Endothelial cell of umbilical vein (primary cell): ENCODE results near the gene IQCC. TPM values are rescaled to one million over a fixed set of nuclear protein-coding genes. Genes with fewer than 3 reads are reported as not detected.
A peak's percentile ranks its signal among the peaks of the same experiment; 100 is the strongest.

ENCODE experiments used
- BruUV-seq: library from RNA; stranded (reverse); fragments of 400-500 nt; replicated peaks from 2 replicates; lab custom pipeline; 2021; lab: Mats Ljungman, UMichigan
- CTCF ChIA-PET: fragments of 300-600, 350-600 bp; sonication (Branson Sonifier 250); formaldehyde crosslinking; loops from one replicate; lab custom pipeline; 2021; ENCODE audit warnings: antibody characterized with exemption, inconsistent platforms; lab: Charles Lee
- POLR2A ChIA-PET: fragments of 300-600, 350-600 bp; sonication (Branson Sonifier 250); formaldehyde crosslinking; loops from one replicate; lab custom pipeline; 2021; ENCODE audit warnings: antibody characterized with exemption, inconsistent platforms; lab: Charles Lee
- DNase-seq: peaks from one replicate; pipeline ENCODE4 v3.0.0-alpha.2; 2011; ENCODE audit warnings: low read depth, low spot score
- FAIRE-seq: peaks from 2 replicates; lab custom pipeline; 2011; peaks lifted over from hg19 to GRCh38; lab: Jason Lieb, UNC
- H2AFZ ChIP-seq: 2 replicates; pipeline ENCODE4 v1.6.0; 2012; ENCODE audit warnings: low read depth, low read length, control low read depth, inconsistent platforms
- H3K27ac ChIP-seq: 2 replicates; pipeline ENCODE4 v1.5.1; 2011; ENCODE audit warnings: low read depth, mild to moderate bottlenecking, control low read depth, low read length, moderate library complexity; ENCODE audit not compliant: insufficient read depth
- H3K27me3 ChIP-seq, 2 experiments: 2 replicates each; pipeline versions ENCODE4 v1.6.0 to v1.6.1; 2011; ENCODE audit warnings: low read length in 2 of 2, mixed read lengths in 1 of 2; ENCODE audit not compliant: control insufficient read depth in 2 of 2, insufficient read depth in 2 of 2
- H3K36me3 ChIP-seq, 2 experiments: 2 replicates in 1 of 2; 3 replicates in 1 of 2; pipeline ENCODE4 v1.5.1; 2011; ENCODE audit warnings: low read length in 2 of 2, mild to moderate bottlenecking in 1 of 2, moderate library complexity in 1 of 2; ENCODE audit not compliant: control insufficient read depth in 2 of 2, insufficient read depth in 2 of 2; ENCODE audit errors: extremely low read depth in 1 of 2
- H3K4me1 ChIP-seq: 3 replicates; pipeline ENCODE4 v1.5.1; 2011; ENCODE audit warnings: mild to moderate bottlenecking, low read length; ENCODE audit not compliant: control insufficient read depth, insufficient read depth; ENCODE audit errors: extremely low read depth
- H3K4me2 ChIP-seq: 2 replicates; pipeline ENCODE4 v1.6.1; 2011; ENCODE audit warnings: low read length, control low read depth, mixed read lengths; ENCODE audit not compliant: insufficient read depth
- H3K4me3 ChIP-seq, 3 experiments: fragments of 200-600 bp in 1 of 3; sonication (generic), shearing (Covaris generic) in 1 of 3; replicated peaks in 1 of 3; 2 replicates each; pipeline ENCODE4 v1.5.1; 2011 to 2016; ENCODE audit warnings: control low read depth in 3 of 3, low read length in 3 of 3, mild to moderate bottlenecking in 2 of 3, inconsistent platforms in 1 of 3, low read depth in 1 of 3, moderate library complexity in 1 of 3; ENCODE audit not compliant: insufficient read depth in 1 of 3
- H3K79me2 ChIP-seq: 2 replicates; pipeline ENCODE4 v1.6.0; 2012; ENCODE audit warnings: low read length, inconsistent platforms; ENCODE audit not compliant: control insufficient read depth, insufficient read depth
- H3K9ac ChIP-seq: replicated peaks from 2 replicates; pipeline ENCODE3; 2011; ENCODE audit warnings: low read length, control low read depth; ENCODE audit not compliant: insufficient read depth; ENCODE audit errors: extremely low read depth
- H3K9me1 ChIP-seq: replicated peaks from 3 replicates; pipeline ENCODE4 v1.6.0; 2011; ENCODE audit warnings: mild to moderate bottlenecking, low read length; ENCODE audit not compliant: control insufficient read depth, insufficient read depth; ENCODE audit errors: extremely low read depth
- H3K9me3 ChIP-seq: replicated peaks from 2 replicates; pipeline ENCODE4 v1.5.1; 2012; ENCODE audit warnings: low read length, inconsistent platforms; ENCODE audit not compliant: control insufficient read depth, insufficient read depth
- H4K20me1 ChIP-seq: replicated peaks from 2 replicates; pipeline ENCODE3; 2011; ENCODE audit warnings: mild to moderate bottlenecking, low read length; ENCODE audit not compliant: control insufficient read depth, insufficient read depth; ENCODE audit errors: extremely low read depth
- CTCF ChIP-seq, 2 donors: IDR thresholded peaks; 1 replicate in 1 of 2; 2 replicates in 1 of 2; pipeline ENCODE4 v1.5.1; 2011; ENCODE audit warnings: low read length in 2 of 2, mild to moderate bottlenecking in 2 of 2, moderate library complexity in 2 of 2, control low read depth in 1 of 2, inconsistent platforms in 1 of 2, low read depth in 1 of 2; ENCODE audit not compliant: insufficient read depth in 1 of 2; ENCODE audit errors: extremely low read depth in 1 of 2
- EZH2 ChIP-seq: IDR thresholded peaks from 2 replicates; pipeline ENCODE4 v1.6.1; 2012; ENCODE audit warnings: borderline replicate concordance, low read depth, mild to moderate bottlenecking, moderate library complexity, low read length, inconsistent platforms; ENCODE audit not compliant: severe bottlenecking
- FOS ChIP-seq: IDR thresholded peaks from 2 replicates; pipeline ENCODE4 v1.6.1; 2011; ENCODE audit warnings: mild to moderate bottlenecking, low read length, moderate library complexity, borderline replicate concordance; ENCODE audit not compliant: insufficient read depth
- GATA2 ChIP-seq: IDR thresholded peaks from 2 replicates; pipeline ENCODE4 v1.7.0; 2011; ENCODE audit warnings: low read depth, mild to moderate bottlenecking, moderate library complexity, mixed read lengths, low read length; ENCODE audit not compliant: insufficient read length, insufficient read depth
- JUN ChIP-seq: IDR thresholded peaks from 2 replicates; pipeline ENCODE4 v1.6.1; 2011; ENCODE audit warnings: borderline replicate concordance, low read depth; ENCODE audit not compliant: insufficient read length, insufficient read depth
- MYC ChIP-seq: IDR thresholded peaks from one replicate; pipeline ENCODE4 v1.6.1; 2011; ENCODE audit warnings: mild to moderate bottlenecking, low read depth, low read length
- POLR2A ChIP-seq: IDR thresholded peaks from 2 replicates; pipeline ENCODE4 v1.6.1; 2012; ENCODE audit warnings: low read depth, mild to moderate bottlenecking, control low read depth, low read length
- POLR2AphosphoS5 ChIP-seq: IDR thresholded peaks from 2 replicates; pipeline ENCODE4 v1.6.1; 2012; ENCODE audit warnings: low read depth, mild to moderate bottlenecking, control low read depth, low read length, moderate library complexity; ENCODE audit not compliant: insufficient read depth
- dilution Hi-C: fragments of 300-500 bp; cut with MboI; formaldehyde crosslinking; loops from one replicate; pipeline ENCODE4 v1.15.0; 2019; ENCODE audit warnings: low sequenced_read_pairs; ENCODE audit not compliant: extremely low pct_ligation_motif_present
- intact Hi-C: fragments of 100-400 bp; cut with micrococcal nuclease; formaldehyde crosslinking; loops from one replicate; pipeline ENCODE4 v1.10.0; 2022
- polyA plus RNA-seq, 4 experiments: library from polyadenylated mRNA; depleted of rRNA in 3 of 4; stranded (reverse) in 3 of 4; unstranded in 1 of 4; fragments of >200 nt; gene quantifications; 2 replicates each; pipeline versions ENCODE4 v1.2.1 to v1.2.3, GENCODE V29; 2011 to 2012; ENCODE audit warnings: missing spikeins in 1 of 4
- total RNA-seq: library from RNA; stranded (reverse); gene quantifications from 2 replicates; pipeline ENCODE4 v1.2.3, GENCODE V29; 2021
- TF ChIP-seq, protein P1 (sequence below): IDR thresholded peaks from 2 replicates; pipeline ENCODE4 v1.6.1; 2011; ENCODE audit not compliant: insufficient read depth, insufficient read length

IQCC gene
- total and polyA plus RNA-seq, 2 donors (not counting 3 experiments of a cell fraction or from before 2014, with no cell fraction given), result 1.1 to 1.8 TPM

DNA sequence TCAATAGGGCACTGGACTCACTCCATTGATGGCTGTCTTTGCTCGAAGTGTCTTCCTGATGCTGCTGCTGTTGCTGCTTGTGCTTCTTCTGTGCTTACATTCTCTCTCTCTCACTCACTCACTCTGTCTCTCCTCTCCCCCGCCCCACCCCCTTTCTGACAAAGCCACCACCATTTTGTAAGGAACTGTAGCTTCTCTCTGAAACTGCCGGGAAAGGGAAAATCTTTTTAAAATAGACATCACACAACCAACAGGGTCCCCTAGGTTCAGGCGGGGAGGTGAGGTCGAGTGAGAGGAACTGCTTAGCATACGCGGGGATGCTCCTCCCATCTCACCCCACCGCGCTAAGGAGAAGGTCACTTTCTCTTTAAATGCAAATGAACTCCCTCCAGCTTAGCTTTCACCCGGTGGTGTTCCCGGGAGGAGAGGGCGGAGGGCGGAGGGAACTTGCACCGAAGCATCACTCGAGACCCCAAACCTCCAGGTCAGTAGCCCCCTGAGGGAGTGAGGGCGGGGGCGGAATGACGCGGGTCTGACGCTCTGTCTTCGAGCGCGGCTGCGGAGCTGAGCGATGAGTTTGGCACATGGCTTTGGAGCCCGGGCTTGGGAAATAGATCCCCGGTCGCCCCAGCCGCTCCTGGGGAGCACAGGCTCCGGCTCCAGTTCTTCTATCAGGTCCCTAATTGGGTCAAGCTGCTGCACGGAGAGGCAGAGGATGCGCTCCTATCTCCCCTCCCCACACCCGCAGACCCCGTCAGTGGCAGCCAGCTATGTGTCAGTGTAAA is 5.1 kb upstream of the IQCC start, which contains the start of gene CCDC28B:
Gene CCDC28B (plus strand): TSS at position 370 of the 785 bp plus-strand sequence. CDS start 1,341 bp downstream, outside the sequence.
- FAIRE-seq (peak; percentile 87), DNase-seq (peak; percentile 66)
- H3K27me3 ChIP-seq, result no peaks in the 10 kb centered on the region
- H3K27ac ChIP-seq, result peak within 1 kb of the TSS; percentile 54
- no peak for TF ChIP-seq GATA2
- TF ChIP-seq MYC, result no peak
- TF ChIP-seq FOS, result no peak
- TF ChIP-seq, protein P1, sequence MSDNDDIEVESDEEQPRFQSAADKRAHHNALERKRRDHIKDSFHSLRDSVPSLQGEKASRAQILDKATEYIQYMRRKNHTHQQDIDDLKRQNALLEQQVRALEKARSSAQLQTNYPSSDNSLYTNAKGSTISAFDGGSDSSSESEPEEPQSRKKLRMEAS, result no peak
- no peak for TF ChIP-seq EZH2
- no peak for TF ChIP-seq POLR2A
- TF ChIP-seq JUN, result no peak
- no peak for TF ChIP-seq CTCF (IDR thresholded peaks at IDR 0.05; ENCODE audit: extremely low read depth in 1 of 2, insufficient read depth in 1 of 2, low read depth in 1 of 2, low read length in 2 of 2)
- no peak for TF ChIP-seq POLR2AphosphoS5
- CTCF ChIA-PET, result interaction anchor here (0.6 to 3.0 kb wide), 7 partner anchors 8 to 213 kb away, joined by 3 to 13 read pairs (median 3); partner anchors contain the start of genes DCDC2B, KPNA6 and MARCKSL1
- H4K20me1 ChIP-seq, result no peaks in the 10 kb centered on the region
- no peaks in the 10 kb centered on the region for H3K9me3 ChIP-seq
- peaks cover 7 to 14% of the 10 kb centered on the region in 2 experiments for H3K36me3 ChIP-seq
- no TSS peak for BruUV-seq
- dilution Hi-C loops (no loop called here), intact Hi-C loops (loop anchor here (2.0 kb wide), 1 partner anchor 20 kb away; no protein-coding TSS in a partner anchor)
- peak within 1 kb of the TSS; percentile 54 for H3K4me2 ChIP-seq
- H3K79me2 ChIP-seq, result no peaks in the 10 kb centered on the region
- peaks cover 19% of the 10 kb centered on the region for H3K4me1 ChIP-seq
- H2AFZ ChIP-seq, result peak within 1 kb of the TSS; percentile 79
- POLR2A ChIA-PET, result interaction anchor here (0.7 to 0.8 kb wide), 3 partner anchors 10 to 136 kb away, joined by 4 to 6 read pairs (median 4); partner anchors contain the start of gene MARCKSL1
- peak within 1 kb of the TSS; percentile 71 for H3K9ac ChIP-seq
- H3K4me3 ChIP-seq, result peak within 1 kb of the TSS; percentile 49 to 60 (median 56)
- H3K9me1 ChIP-seq, result no peaks in the 10 kb centered on the region
